HEK293T (cell line): ENCODE measurements around the gene ARID1B.

Source experiments
- BHLHE40 ChIP-seq: fragments of 450-650 bp; IDR thresholded peaks from 2 replicates; pipeline ENCODE4 v1.6.1; 2016; ENCODE audit warnings: mild to moderate bottlenecking, moderate library complexity, borderline replicate concordance
- CTBP1 ChIP-seq: fragments of 450-650 bp; IDR thresholded peaks from 2 replicates; pipeline ENCODE4 v1.6.1; 2016; ENCODE audit warnings: borderline replicate concordance
- ELF4 ChIP-seq: fragments of 450-650 bp; IDR thresholded peaks from 2 replicates; pipeline ENCODE4 v1.6.1; 2017; ENCODE audit warnings: antibody characterized with exemption
- FOXK2 ChIP-seq: fragments of 450-650 bp; IDR thresholded peaks from 2 replicates; pipeline ENCODE4 v1.6.1; 2016; ENCODE audit warnings: mild to moderate bottlenecking
- FOXM1 ChIP-seq: fragments of 450-650 bp; IDR thresholded peaks from 2 replicates; pipeline ENCODE4 v1.6.1; 2017; ENCODE audit warnings: mild to moderate bottlenecking, borderline replicate concordance
- L3MBTL2 ChIP-seq: fragments of 450-650 bp; conservative IDR thresholded peaks from 2 replicates; pipeline ENCODE4 v1.6.1; 2016; ENCODE audit warnings: mild to moderate bottlenecking
- SP1 ChIP-seq: fragments of 450-650 bp; IDR thresholded peaks from 2 replicates; pipeline ENCODE4 v1.6.1; 2017
- TARDBP ChIP-seq: fragments of 450-650 bp; IDR thresholded peaks from 2 replicates; pipeline ENCODE4 v1.6.1; 2016
- ZNF384 ChIP-seq: fragments of 450-650 bp; IDR thresholded peaks from 2 replicates; pipeline ENCODE4 v1.6.1; 2016

DNA sequence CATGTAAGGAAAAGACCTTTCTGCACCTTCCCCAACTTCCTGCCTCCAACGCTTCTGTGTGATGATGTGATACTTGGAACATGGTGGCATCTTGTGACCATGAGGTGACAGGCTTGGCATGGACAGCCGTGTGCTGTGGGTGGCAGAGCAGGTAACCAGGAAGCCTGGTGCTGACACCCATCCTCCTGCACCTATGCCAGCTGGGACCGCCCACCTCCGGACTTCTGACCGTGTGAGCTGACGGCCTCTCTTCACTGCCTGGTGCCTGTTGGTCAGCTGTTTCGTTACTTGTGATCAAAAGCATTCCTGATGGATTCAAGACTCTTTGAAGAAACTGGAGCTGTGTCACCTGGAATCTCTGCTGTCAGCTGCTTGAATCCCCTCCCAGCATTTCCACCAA lies 475.8 kb downstream of the ARID1B start:
- TF ChIP-seq SP1 (no peak), CTBP1 (no peak), FOXM1 (no peak), ZNF384 (no peak), TARDBP (no peak), L3MBTL2 (no peak), FOXK2 (no peak), ELF4 (no peak), BHLHE40 (no peak)
